A673 (cell line): Measurements from ENCODE around the gene PSME4. TPM values are rescaled to one million over a fixed set of nuclear protein-coding genes. Genes with fewer than 3 reads are reported as not detected.
"Not testable (repeated sequence)": the region's sequence is repeated elsewhere in the genome, so short reads cannot be mapped to it uniquely, and the experiment has no call there.

Experiments
- BruUV-seq: library from RNA; stranded (reverse); fragments of 400-500 nt; replicated peaks from 2 replicates; lab custom pipeline; 2021; lab: Mats Ljungman, UMichigan
- CTCF ChIA-PET: fragments of 300-600 bp; sonication (Branson Sonifier 250); formaldehyde crosslinking; loops from one replicate; lab custom pipeline; 2022; ENCODE audit warnings: antibody characterized with exemption; lab: Charles Lee
- POLR2A ChIA-PET: fragments of 300-600 bp; sonication (Branson Sonifier 250); formaldehyde crosslinking; loops from one replicate; lab custom pipeline; 2022; ENCODE audit warnings: antibody characterized with exemption; ENCODE audit not compliant: low non-redundant PET; lab: Charles Lee
- DNase-seq: peaks from one replicate; pipeline ENCODE4 v3.0.0-alpha.2; 2015; ENCODE audit warnings: low spot score
- H3K27ac ChIP-seq: fragments of 200-600 bp; sonication (generic); 2 replicates; pipeline ENCODE4 v1.5.1; 2016; ENCODE audit warnings: mixed run types, low read depth, mild to moderate bottlenecking, mixed read lengths, antibody characterized with exemption, low read length; ENCODE audit not compliant: poor library complexity, severe bottlenecking
- H3K27me3 ChIP-seq: fragments of 200-600 bp; sonication (generic); replicated peaks from 2 replicates; pipeline ENCODE4 v1.6.1; 2017; ENCODE audit warnings: mixed run types, low read depth, mild to moderate bottlenecking, mixed read lengths, antibody characterized with exemption, low read length; ENCODE audit not compliant: insufficient read depth, poor library complexity
- H3K36me3 ChIP-seq: fragments of 200-600 bp; sonication (generic); 2 replicates; pipeline ENCODE4 v1.6.1; 2016; ENCODE audit warnings: mixed run types, mild to moderate bottlenecking, mixed read lengths, antibody characterized with exemption, low read length; ENCODE audit not compliant: insufficient read depth, poor library complexity, severe bottlenecking
- H3K4me1 ChIP-seq: fragments of 200-600 bp; sonication (generic); 2 replicates; pipeline ENCODE4 v1.6.1; 2017; ENCODE audit warnings: mixed run types, mild to moderate bottlenecking, mixed read lengths, antibody characterized with exemption, low read length; ENCODE audit not compliant: insufficient read depth, poor library complexity, severe bottlenecking
- H3K4me3 ChIP-seq: fragments of 200-600 bp; sonication (generic); 2 replicates; pipeline ENCODE4 v1.5.1; 2016; ENCODE audit warnings: low read depth, mixed run types, mild to moderate bottlenecking, mixed read lengths, low read length; ENCODE audit not compliant: poor library complexity, severe bottlenecking
- H3K9me3 ChIP-seq: fragments of 200-600 bp; sonication (generic); 2 replicates; pipeline ENCODE4 v1.6.1; 2016; ENCODE audit warnings: mixed run types, low read depth, mild to moderate bottlenecking, mixed read lengths, antibody characterized with exemption, low read length; ENCODE audit not compliant: poor library complexity, severe bottlenecking
- CTCF ChIP-seq: fragments of 300-800, 200-600 bp; sonication (generic); conservative IDR thresholded peaks from 2 replicates; pipeline ENCODE4 v1.5.1; 2017; ENCODE audit warnings: low read depth, mild to moderate bottlenecking, antibody characterized with exemption, low read length, moderate library complexity, mixed read lengths
- EZH2 ChIP-seq: fragments of 200-600 bp; sonication (generic); IDR thresholded peaks from 2 replicates; pipeline ENCODE4 v1.6.1; 2017; ENCODE audit warnings: borderline replicate concordance, low read depth, mild to moderate bottlenecking, mixed read lengths, antibody characterized with exemption, low read length; ENCODE audit not compliant: poor library complexity, severe bottlenecking
- intact Hi-C: fragments of 100-400 bp; cut with micrococcal nuclease; formaldehyde crosslinking; loops from one replicate; pipeline ENCODE4 v1.10.0; 2022; ENCODE audit not compliant: unreplicated experiment
- total RNA-seq: library from RNA; stranded (reverse); gene quantifications from 2 replicates; pipeline ENCODE4 v1.2.3, GENCODE V29; 2021

Gene PSME4
- total RNA-seq, 1 experiment from 2014 or later = 97.6 TPM

GRCh38 chr2:53856272-53856671, 114.5 kb downstream of the PSME4 start:
- no peak for DNase-seq
- CTCF ChIA-PET = no interaction called here
- no TSS peak for BruUV-seq
- POLR2A ChIA-PET = no interaction called here
- Histone ChIP-seq H3K36me3 (no peaks in the 10 kb centered on the region), H3K4me1 (no peaks in the 10 kb centered on the region), H3K4me3 (no peak overlapping the region), H3K27me3 (no peaks in the 10 kb centered on the region), H3K9me3 (no peaks in the 10 kb centered on the region), H3K27ac (no peak overlapping the region)
- no peak for TF ChIP-seq CTCF
- TF ChIP-seq EZH2 = no peak
- intact Hi-C loops = no loop called here

- intact Hi-C loops = no loop called here
Measured at GRCh38 chr2:53854678-53855077, 116.1 kb downstream of the PSME4 start.

GRCh38 chr2:53852532-53852931, 118.3 kb downstream of the PSME4 start:
- Histone ChIP-seq H3K27me3 (no peaks in the 10 kb centered on the region), H3K27ac (no peak overlapping the region), H3K4me1 (no peaks in the 10 kb centered on the region), H3K36me3 (no peaks in the 10 kb centered on the region), H3K4me3 (no peak overlapping the region), H3K9me3 (no peaks in the 10 kb centered on the region)
- no peak for TF ChIP-seq EZH2
- CTCF ChIA-PET = no interaction called here
- DNase-seq = no peak
- intact Hi-C loops = no loop called here
- POLR2A ChIA-PET = no interaction called here
- BruUV-seq = no TSS peak

More at GRCh38 chr2:53854678-53855077, 116.1 kb downstream of the PSME4 start:
- Histone ChIP-seq H3K9me3 (no peaks in the 10 kb centered on the region), H3K36me3 (no peaks in the 10 kb centered on the region), H3K27me3 (no peaks in the 10 kb centered on the region), H3K4me3 (no peak overlapping the region), H3K4me1 (no peaks in the 10 kb centered on the region), H3K27ac (no peak overlapping the region)
- TF ChIP-seq CTCF (no peak), EZH2 (no peak)
- DNase-seq = no peak
- BruUV-seq = no TSS peak
- CTCF ChIA-PET = no interaction called here
- POLR2A ChIA-PET = no interaction called here

GRCh38 chr2:53851052-53851757, 119.6 kb downstream of the PSME4 start:
- H3K4me3 ChIP-seq, POLR2A ChIA-PET, DNase-seq, H3K27me3 ChIP-seq, H3K36me3 ChIP-seq, H3K4me1 ChIP-seq, intact Hi-C loops, H3K27ac ChIP-seq, BruUV-seq, H3K9me3 ChIP-seq, CTCF ChIA-PET: not testable (repeated sequence)
